ENCODE data around the gene COTL1. TPM values are rescaled to one million over a fixed set of nuclear protein-coding genes. Genes with fewer than 3 reads are reported as not detected.
"Not testable (repeated sequence)": the region's sequence is repeated elsewhere in the genome, so short reads cannot be mapped to it uniquely, and the experiment has no call there.

COTL1 gene
- total RNA-seq, 1 donor from 2014 or later: 893 TPM

DNA sequence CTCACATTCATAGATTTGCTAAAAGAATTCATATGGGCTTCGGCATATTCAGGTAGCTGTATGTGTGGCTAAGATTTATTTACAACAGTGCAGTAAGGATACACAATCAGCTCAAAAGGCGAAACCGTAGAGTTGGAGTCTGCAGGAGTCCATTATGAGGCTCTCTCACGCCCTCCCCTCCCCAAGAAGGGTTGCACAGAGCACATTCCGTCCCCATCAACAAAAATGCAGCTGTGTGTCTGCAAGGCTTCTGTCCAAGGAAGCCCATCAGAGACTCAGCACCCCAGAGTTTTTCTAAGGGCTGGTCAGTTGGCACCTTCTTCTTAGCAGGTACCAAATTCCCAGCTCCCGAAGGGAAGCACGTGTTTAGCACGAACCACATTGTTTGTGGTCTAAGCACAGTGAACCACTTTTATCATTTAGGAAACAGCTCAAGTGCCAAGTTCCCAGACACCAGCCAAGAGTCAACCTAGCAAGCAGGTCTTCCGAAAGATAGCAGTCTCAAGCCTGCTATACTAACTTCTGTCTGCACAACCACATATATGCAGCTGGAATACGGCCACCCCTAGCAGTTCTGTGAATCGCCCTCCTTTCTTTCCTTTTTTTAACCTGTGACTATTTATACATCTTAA lies 84.9 kb downstream of the COTL1 start:
- intact Hi-C loops (cut with micrococcal nuclease): no loop called here

DNA sequence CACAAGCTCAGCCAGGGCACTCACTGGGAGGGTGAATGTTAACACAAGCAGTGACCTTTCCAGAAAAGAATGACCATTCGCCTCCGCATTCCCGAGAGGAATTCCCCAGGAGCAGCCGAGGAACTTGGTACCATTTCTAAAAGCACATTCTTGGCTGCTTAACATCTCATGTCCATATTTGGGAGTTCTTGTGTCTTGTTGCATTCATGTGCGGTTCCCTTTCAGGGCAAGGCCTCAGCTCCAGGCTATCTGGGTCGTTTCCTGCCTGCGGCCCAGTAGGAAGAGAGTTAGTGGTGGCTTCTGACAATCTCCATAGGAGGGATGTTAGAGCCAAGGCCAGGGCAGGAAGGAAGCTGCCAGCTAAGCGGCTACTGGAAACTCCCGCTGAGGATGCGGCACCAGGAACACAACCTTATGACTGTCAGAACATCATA lies 85.6 kb downstream of the COTL1 start:
- intact Hi-C loops (cut with micrococcal nuclease): no loop called here

DNA sequence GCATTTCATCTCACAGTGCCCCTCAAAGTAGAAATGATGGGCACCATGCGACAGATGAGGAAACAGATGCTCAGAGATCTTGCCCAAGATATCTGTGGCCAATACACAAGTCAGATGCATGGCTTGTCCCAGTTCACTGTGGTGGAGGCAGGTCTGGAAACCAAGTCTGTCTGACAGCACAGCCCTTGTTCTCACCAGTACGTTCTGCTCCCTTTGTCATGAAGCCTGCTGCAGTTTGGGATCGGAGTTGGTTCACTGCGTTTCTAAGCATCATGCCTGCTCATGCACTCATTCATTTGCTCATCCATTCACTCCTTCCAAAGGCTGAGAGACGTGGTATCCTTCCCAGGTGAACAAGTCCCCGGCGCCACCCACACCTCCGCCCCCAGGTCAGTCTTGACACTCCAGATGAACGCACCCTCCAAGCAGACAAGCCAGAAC lies 86.2 kb downstream of the COTL1 start:
- intact Hi-C loops (cut with micrococcal nuclease): no loop called here

DNA sequence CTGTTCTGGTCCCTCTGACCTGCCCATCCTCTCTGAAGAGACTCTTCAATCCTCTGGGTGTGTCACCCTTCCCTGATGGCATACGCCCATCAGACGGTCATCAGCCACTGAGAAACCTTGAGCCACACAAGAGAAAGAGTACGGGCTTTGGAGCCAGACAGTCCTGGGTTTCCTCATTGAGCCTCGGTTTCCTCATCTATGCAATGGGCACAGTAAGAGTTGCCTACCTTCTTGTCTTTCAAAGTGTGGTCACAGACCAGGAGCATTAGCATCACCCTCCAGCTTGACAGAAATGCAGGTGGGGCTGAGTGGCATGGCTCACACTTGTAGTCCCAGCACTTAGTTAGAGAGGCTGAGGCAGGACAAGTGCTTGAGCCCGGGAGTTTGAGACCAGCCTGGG lies 87.3 kb downstream of the COTL1 start:
- intact Hi-C loops (cut with micrococcal nuclease): no loop called here

DNA sequence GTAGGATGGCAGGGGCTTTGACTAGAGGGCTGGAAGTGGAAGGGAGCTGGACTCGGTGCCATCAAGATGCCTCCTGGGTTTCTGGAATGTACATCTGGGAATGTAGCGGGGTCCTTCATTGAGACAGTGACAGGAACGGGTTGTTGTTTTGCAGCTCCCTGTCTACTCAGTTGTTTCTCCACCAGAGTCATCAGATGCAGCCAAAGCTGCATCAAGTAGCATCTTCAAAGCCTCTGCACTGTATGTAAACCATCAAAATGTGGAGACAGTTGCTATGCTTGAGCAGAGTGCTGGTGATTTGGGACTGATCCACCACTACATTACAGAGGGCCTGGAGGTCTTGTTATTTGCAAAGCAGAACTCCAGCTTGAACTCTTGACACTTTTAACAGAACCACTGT lies 88.3 kb downstream of the COTL1 start:
- intact Hi-C loops (cut with micrococcal nuclease): no loop called here

DNA sequence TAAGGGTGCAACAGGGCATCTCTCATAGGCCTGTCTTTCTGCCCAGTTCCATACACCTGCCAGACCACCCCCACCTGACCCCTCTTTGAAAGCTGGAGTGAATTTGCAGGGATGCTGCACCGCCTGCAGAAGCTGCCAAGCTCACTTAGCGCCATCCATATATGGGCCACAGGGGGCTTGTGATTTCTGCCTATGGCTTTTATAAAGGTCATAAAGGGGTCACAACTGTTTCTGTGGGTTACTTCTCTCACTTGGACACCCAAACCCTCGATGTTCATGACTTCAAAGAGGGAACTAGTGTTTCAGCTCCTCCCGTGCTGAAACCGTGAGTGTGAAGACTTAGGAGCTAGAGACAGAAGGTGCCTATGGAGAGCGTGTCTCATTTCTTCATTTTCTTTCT lies 89.6 kb downstream of the COTL1 start:
- intact Hi-C loops (cut with micrococcal nuclease): no loop called here

DNA sequence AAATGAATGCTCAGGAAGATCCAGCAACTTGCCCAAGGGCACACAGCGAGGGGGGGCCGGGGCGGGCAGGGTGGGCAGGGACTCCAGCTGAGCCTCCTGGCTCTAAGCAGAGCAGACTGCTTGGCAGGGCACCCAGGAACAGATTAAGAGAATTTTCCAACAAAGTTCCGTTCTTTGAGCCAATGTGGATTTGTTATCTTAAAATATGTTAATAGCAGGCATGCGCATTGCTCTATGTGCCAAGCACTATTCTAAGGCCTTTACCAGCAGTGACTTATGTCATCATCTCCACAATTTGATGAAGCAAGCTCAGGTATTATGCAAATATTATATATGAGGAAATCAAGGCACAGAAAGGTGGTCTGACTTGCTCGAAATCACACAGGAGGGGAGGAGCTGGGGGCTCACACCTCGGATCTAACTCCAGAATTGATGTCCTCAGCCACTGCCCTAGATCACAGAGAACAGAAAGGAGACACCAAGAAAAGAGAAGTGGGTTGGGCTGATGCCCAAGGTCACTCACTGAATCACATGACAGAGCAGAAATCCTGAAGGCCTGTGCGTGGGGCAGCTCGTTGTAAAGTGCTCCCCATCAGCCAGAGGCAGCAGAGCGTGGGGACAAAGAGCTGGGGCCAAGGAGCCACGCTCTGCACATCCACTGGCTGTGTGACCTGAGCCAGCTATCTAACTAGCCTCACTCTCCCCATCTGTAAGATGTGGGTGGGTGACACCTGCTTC lies 90.2 kb downstream of the COTL1 start:
- intact Hi-C loops (cut with micrococcal nuclease): no loop called here

DNA sequence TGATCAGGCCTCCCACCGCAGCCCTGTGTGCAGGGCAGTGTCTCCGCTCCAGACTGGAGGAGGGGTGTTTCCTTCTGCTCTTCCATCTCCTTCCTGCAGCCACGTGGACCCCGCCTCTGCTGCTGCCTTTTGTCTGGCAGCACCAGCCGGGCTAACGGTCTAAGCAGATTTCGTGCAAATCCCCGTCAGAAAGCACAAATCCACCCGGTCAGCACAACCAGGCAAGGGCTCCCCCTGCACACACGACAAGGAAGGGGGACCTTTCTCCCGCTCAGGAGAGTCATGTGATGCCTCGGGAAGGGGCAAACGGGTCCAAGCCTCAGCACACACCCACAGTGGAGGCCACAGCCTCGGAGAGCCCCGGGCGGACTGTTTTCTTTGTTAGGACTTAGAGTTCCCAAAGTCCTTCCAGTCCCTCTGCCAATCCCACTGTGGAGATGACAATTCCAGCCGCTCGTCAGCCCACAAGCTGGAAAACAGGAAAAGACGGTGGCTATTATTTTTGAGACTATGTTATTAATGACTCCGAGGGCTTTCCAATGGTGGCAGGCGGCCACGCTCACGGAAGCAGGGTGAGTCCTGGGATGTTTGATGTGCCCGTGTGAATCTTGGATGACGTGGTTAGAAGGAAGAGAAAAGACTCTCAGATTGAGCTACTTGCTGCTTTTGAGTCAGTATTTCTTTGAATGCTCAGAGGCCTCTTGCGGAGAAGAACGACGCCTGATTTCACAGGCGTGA lies 90.9 kb downstream of the COTL1 start:
- intact Hi-C loops (cut with micrococcal nuclease): no loop called here

DNA sequence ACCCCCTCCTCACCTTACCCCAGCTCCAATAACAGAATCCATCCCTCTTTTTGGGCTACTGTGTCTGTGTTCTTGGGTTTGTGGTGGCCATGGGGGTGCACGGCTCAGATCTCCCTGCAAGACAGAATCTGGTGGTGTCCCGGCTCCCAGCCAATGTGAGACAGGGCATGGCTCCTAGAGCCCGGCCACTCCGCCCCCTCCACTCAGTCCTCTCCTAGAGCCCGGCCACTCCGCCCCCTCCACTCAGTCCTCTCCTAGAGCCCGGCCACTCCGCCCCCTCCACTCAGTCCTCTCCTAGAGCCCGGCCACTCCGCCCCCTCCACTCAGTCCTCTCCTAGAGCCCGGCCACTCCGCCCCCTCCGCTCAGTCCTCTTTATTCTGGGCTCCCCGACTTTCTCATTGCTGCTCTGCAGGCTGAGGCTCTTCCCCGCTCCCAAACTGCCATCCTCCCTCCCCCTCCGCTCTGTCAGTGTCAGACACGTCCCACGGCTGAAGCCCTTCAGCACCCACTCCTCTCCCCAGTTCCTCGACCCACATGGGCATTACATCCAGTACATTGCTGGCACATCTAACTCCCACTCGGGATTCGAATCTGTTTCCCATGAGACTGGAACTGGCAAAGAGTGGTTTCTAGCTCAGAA lies 92.8 kb downstream of the COTL1 start:
- intact Hi-C loops (cut with micrococcal nuclease): not testable (repeated sequence)

DNA sequence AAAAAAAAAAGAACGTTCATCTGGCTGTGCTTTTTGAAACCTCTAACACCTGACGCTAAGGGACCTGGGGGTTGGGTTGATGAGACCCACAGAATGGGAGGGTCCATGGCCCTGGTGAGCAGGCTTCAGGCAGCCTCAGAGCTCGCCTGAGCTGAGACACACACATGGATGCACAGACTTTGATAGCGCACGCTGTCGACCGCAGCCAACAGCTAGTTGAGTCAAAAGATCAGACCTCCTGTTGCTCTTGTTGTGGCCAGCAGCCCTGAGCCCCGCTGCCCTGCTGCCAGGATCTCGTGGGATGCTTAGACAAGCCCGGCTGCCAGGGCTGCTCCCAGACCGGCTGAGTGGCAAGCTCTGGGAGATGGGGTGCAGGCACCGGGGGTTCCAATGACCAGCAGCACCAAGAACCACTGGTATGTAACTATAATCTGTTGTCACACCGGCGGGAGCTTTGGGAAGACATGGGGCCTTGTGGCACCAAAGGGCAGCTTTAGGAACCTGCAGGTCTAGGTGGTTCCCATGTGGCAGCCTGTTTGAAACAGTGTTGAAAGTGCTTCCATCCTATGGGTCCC lies 93.4 kb downstream of the COTL1 start:
- intact Hi-C loops (cut with micrococcal nuclease): no loop called here

DNA sequence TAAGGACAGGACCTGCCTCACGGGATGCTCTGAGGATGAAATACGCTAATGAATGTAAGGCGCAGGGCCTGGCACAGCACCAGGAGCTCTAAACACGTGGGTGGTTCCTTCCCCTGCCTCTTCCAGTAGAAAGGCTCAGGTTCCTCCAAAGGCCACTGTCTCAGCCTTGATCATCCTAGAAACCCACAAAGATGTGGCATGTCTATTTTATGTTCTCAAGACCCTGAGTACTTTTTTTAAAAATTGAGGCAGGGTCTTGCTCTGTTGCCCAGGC lies 96.4 kb downstream of the COTL1 start:
- intact Hi-C loops (cut with micrococcal nuclease): no loop called here

DNA sequence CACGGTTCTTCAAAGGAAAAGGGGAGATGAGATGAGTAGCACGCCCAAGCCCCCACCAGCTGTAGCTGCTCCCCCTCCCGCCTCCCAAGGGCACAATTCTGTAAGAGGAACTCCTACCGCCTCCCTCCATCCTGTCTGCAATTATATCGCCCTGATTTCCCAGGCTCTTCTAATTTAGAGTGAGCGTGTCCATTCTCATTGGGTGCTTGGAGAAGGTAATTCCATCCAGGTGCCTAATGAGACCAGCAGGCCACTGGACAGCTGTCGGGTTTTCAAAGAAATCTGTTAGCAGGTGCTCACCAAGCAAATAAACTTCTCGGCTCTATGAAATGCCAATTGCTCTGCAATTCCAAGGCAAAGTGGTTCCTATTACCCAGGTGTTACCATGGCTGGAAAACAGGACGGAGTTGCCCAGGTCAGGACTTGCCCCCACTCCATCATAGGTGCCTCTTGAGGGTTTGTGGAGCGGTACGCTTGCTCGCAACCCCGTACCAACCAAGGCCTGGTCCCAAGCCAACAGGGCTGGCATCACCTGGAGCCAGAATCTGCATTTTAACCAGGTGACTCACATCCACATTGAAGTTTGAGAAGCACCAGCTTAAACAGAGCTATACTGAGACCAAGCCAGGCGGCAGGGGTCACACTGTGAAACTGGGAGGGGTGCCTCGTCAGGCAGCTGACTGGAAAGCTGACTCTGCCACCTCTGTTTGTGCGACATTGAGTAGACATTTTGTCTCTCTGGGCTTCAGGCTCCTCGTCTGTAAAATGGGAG lies 97.0 kb downstream of the COTL1 start:
- intact Hi-C loops (cut with micrococcal nuclease): no loop called here

DNA sequence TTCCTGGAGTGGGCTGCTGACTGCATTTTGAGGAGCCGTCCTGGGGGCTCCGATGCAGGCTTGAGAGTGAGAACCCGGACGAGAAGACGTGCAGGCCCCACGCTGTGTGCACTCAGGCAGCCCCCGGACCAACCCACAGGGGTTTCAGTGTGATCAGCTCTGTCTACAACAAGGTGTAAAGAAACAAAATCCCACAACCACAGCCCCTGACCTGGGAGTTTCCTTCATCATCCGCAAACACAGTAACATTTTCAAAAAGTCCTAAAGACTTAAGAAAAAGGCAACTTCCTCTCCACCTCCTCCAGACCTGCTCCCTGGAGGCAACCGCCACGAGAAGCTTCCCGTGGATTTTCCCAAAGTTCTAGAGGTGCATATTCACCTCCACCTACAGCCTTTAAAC lies 98.0 kb downstream of the COTL1 start:
- intact Hi-C loops (cut with micrococcal nuclease): loop anchor here (10.0 kb wide), 2 partner anchors 495 to 1035 kb away; partner anchors contain the start of gene ZDHHC7

DNA sequence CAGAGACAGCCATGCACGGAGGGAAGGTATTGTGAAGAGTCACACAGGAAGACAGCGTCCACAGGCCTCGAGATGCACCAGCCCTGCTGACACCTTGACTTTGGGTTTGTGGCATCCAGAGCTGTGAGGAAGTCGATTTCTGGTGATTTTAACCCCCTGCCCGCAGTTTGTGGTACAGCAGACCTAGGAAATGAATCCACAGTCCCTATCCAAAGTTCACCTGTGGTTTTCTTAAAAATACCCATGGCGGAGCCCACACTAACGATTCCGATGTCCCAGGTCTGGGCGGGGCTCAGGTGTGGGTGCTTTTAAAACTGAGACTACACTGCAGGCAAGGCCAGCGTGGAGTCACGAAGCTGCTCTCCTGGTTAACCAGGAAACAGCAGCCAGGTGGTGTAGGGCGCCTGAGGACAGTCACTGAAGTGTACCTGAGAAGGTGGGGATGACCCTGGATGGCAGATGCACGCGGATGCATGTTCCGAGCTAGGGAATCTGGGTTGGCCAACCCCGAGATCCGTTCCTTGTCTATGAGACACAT lies 99.0 kb downstream of the COTL1 start:
- intact Hi-C loops (cut with micrococcal nuclease): loop anchor here (1.0 to 10.0 kb wide), 3 partner anchors 30 to 1036 kb away; partner anchors contain the start of gene ZDHHC7

DNA sequence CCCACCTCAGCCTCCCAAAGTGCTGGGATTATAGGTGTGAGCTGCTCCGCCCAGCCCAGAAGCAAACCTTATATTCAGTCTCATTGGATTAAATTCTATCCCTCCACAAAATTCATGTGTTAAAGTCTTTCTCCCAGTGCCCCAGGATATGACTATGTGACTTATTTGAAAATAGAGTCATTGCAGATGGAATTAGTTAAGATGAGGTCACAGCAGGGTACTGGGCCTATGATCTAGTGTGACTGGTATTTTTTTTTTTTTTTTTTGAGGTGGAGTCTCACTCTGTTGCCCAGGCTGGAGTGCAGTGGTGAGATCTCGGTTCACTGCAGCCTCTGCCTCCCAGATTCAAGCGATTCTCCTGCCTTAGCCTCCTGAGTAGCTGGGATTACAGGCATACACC lies 99.7 kb downstream of the COTL1 start:
- intact Hi-C loops (cut with micrococcal nuclease): loop anchor here (1.0 to 10.0 kb wide), 3 partner anchors 31 to 1037 kb away; partner anchors contain the start of gene ZDHHC7

DNA sequence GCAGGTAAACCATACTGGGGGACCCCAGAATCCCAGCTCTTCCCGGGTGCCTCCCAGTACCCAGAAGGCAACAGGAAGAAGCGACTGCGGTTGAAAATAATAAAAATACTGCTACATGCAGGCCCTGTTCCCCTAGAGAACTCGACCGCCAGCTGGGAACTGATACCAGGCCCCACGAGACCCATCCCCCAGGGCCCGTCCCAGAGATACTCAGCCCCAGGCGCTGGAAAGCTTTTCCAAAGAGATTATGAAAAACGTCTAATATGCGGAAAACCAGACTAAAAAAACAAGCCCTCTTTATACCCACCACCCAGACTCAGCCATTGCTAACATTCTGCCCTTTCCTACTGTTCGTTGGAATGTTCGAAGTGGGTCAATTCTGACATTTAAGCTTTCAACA lies 100.5 kb downstream of the COTL1 start:
- intact Hi-C loops (cut with micrococcal nuclease): loop anchor here (10.0 kb wide), 2 partner anchors 497 to 1037 kb away; partner anchors contain the start of gene ZDHHC7
